G401 (cell line): ENCODE measurements around the gene CRTC2. TPM values are rescaled to one million over a fixed set of nuclear protein-coding genes. Genes with fewer than 3 reads are reported as not detected.
A peak's percentile ranks its signal among the peaks of the same experiment; 100 is the strongest.
"Not testable (repeated sequence)": the region's sequence is repeated elsewhere in the genome, so short reads cannot be mapped to it uniquely, and the experiment has no call there.

Experiments
- DNase-seq: peaks from one replicate; pipeline ENCODE4 v3.0.0-alpha.2; 2015; ENCODE audit warnings: low spot score
- in situ Hi-C: cut with HindIII; loops from 2 replicates; pipeline ENCODE4 v1.10.0; 2016; ENCODE audit warnings: low sequenced_read_pairs, mixed read lengths
- total RNA-seq: library from RNA; depleted of rRNA; stranded (reverse); fragments of >200 nt; shearing (Covaris generic); gene quantifications from 2 replicates; pipeline ENCODE4 v1.2.3, GENCODE V29; 2014; rRNA removed

Gene CRTC2, protein sequence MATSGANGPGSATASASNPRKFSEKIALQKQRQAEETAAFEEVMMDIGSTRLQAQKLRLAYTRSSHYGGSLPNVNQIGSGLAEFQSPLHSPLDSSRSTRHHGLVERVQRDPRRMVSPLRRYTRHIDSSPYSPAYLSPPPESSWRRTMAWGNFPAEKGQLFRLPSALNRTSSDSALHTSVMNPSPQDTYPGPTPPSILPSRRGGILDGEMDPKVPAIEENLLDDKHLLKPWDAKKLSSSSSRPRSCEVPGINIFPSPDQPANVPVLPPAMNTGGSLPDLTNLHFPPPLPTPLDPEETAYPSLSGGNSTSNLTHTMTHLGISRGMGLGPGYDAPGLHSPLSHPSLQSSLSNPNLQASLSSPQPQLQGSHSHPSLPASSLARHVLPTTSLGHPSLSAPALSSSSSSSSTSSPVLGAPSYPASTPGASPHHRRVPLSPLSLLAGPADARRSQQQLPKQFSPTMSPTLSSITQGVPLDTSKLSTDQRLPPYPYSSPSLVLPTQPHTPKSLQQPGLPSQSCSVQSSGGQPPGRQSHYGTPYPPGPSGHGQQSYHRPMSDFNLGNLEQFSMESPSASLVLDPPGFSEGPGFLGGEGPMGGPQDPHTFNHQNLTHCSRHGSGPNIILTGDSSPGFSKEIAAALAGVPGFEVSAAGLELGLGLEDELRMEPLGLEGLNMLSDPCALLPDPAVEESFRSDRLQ
- 3.6 and 7.2 TPM in 2 replicates for total RNA-seq

DNA sequence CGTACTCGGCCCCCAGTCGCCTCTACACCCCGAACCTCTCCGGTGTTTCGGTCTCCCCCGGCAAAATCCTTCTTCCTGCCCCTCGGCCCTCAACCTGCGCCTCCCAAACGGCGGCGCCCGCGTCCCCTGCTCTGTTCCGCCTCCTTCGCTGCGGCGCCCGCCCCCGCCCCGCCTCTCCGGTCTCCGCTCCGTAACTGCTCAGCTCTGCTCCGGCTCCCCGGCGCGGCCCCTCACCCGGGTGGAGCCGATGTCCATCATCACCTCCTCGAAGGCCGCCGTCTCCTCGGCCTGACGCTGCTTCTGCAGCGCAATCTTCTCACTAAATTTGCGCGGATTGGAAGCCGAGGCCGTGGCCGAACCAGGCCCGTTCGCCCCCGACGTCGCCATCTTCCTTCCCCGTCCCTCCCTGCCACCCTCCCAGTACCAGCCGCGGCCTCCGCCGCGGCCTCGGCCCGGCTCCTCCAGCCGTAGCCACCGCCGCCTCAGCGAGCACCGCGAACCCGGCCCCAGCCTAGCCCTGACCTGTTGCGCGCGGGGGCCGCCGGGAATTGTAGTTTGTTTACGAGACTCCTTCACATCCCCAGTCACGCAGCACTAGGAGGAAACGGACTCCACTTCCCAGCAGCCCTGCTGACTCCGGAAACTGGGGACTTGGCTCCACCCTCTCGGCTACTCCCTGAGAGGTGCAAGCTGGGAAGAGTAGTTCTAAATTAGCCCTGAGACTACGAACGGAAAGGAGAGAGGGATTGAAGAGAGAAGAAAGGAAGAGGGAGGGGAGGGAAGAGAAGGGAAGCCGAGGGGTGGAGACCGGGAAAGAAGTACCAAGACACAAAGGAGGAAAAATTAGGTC is at the start of gene CRTC2:
TSS of gene CRTC2 (minus strand) at position 502 of the 850 bp plus-strand sequence. CDS start at position 387, 115 bp downstream.
- peak; percentile 99 for DNase-seq

DNA sequence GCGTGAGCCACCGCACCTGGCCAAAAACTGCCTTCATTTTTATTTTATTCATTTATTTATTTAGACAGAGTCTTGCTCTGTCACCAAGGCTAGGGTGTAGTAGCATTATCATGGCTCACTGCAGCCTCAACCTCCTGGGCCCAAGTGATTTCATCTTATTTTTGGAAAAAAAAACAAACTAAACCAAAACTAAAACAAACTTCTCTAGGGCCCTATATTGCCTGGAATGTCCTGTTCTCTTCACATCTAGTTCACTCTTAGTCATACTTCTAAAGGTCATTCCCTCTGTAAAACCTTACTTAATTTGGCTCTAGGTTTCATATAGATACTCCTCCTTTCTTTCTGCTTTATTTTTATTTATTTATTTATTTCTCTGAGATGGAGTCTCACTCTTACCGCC is 47.7 kb upstream of the CRTC2 start:
- in situ Hi-C loops = no loop called here
- no peak for DNase-seq

More for the DNA sequence above, at the start of gene CRTC2:
- in situ Hi-C loops = no loop called here

DNA sequence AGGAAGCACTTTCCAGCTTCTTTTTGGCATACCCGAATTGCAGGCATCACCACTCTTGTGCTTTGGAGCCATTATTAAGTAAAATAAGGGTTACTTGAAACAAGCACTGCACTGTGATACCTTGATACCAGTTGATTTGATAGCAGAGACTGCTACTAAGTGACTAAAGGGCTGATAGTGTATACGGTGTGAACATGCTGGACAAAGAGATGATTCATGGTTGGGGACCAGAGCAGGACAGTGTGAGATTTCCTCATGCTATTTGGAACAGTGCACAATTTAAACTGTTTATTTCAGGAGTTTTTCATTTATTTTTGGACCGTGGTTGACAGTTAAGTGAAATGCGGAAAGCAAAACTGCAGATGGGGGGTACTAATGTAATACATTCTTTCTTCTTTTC is 42.0 kb upstream of the CRTC2 start:
- in situ Hi-C loops = no loop called here
- DNase-seq = no peak

DNA sequence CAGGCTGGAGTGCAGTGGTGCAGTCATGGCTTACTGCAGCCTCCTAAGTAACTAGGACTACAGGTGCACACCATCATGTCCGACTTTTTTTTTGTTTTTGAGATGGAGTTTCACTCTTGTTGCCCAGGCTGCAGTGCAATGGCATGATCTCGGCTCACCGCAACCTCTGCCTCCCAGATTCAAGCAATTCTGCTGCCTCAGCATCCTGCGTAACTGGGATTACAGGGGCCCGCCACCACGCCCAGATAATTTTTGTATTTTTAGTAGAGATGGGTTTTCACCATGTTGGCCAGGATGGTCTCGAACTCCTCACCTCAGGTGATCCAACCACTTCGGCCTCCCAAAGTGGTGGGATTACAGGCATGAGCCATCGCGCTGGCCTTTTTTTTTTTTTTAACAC is 38.5 kb upstream of the CRTC2 start:
- DNase-seq, in situ Hi-C loops: not testable (repeated sequence)

- no peak for DNase-seq
- in situ Hi-C loops = no loop called here
Observed at GRCh38 chr1:153995640-153996039, 37.2 kb upstream of the CRTC2 start.

GRCh38 chr1:153995202-153995601 is 36.8 kb upstream of the CRTC2 start:
- in situ Hi-C loops = no loop called here
- DNase-seq = no peak

- no peak for DNase-seq
- in situ Hi-C loops = no loop called here
Observed at GRCh38 chr1:153991806-153992205, 33.4 kb upstream of the CRTC2 start.

GRCh38 chr1:153991151-153991630 is 32.8 kb upstream of the CRTC2 start:
- DNase-seq = no peak
- in situ Hi-C loops = no loop called here

GRCh38 chr1:153990468-153991150 is 32.2 kb upstream of the CRTC2 start, which contains the start of gene RPS27:
TSS of gene RPS27 (plus strand) at chr1:153990762. CDS start at chr1:153990797, 35 bp downstream.
- in situ Hi-C loops = no loop called here
- peak; percentile 99 for DNase-seq

DNA sequence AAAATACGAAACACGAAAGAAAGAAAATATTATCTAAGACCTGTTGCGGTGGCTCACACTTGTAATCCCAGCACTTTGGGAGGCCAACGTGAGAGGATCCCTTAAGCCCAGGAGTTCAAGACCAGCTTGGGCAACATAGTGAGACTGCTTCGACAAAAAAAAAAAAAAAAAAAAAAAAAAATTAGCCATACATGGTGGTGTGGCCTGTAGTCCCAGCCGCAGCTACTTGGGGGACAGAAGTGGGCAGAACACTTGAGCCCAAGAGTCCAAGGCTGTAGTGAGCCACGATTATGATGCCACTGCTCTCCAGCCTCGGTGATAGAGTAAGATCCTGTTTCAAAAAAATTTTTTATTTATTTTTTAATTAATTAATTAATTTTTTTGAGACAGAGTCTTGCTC is 29.2 kb upstream of the CRTC2 start:
- DNase-seq = no peak
- in situ Hi-C loops = no loop called here

DNA sequence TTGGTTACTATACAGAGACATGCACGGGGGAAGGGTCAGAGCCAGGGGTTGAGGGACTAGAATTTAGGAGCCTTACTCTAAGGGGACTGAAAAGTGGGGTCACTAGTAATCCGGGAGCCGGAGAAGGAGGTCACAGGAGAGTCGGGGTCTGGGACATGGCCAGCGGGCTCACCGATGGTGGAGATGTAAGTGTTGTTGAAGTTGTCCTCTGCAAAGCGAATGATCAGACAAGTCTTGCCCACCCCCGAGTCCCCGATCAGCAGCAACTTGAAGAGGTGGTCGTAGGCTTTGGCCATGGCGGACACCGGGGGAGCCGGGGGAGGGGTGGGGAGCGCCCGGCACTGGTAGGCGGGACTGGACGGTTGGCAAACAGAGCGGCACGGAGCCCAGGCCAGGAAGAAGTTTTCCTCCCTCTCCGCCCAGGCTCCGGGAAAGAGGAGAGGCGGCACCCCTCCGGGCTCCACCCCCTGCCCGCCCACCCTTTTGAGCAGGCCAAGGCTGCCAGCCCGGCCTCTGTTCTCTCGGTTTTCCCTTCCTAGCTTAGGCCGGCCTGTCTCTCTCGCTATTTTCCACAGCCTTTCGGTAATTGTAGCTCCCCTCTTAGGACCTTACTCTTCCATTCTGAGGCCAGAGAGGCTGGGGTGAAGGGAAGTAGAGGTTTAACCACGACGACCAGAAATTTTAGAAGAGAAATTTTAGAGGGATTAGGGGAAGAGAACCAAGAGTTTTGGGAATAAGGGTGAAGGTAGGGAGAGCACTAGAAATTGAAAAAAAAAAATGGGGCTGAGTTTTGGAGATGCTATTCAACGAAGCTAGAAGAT is 27.7 kb upstream of the CRTC2 start, which contains the start of gene RAB13:
TSS of gene RAB13 (minus strand) at position 399 of the 821 bp plus-strand sequence. CDS start at position 296, 103 bp downstream.
- in situ Hi-C loops = no loop called here
- DNase-seq = peak; percentile 46

- in situ Hi-C loops = no loop called here
- no peak for DNase-seq
Observed at GRCh38 chr1:153985341-153985912, 27.0 kb upstream of the CRTC2 start.

DNA sequence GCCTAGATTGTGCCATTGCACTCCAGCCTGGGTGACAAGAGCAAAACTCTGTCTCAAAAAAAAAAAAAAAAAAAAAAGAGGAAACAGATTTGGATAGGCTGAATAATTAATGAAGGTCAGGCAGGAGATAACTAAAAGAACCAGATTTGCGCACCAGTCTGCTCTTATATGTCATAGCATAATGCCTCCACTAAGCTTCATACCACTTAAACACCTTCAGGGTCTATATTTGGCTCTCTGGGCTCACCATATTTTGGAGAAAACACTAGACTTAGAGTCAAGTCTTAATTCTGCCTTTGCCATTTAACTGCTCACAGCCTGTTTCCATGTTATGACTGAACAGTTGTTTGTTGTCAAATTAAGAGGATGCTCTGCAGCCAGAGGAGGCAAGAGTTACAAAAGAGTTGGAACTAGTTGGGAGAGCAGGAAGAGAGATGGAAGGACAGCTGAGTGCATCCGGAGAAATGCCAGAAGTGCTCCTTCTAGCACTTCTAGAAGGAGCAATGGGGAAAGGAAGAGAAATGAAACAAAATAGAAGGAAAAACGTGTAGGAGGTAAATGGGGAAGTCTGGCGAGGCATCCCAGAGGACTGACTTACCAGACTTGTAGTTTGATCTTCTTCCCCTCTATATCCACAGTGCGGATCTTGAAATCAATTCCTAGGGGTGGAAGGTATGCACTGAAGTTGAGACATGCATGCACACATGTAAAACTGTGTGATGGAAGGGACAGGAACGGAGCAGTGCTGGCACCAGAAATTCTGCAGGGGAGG is 25.9 kb upstream of the CRTC2 start:
- no peak for DNase-seq
- in situ Hi-C loops = no loop called here

DNA sequence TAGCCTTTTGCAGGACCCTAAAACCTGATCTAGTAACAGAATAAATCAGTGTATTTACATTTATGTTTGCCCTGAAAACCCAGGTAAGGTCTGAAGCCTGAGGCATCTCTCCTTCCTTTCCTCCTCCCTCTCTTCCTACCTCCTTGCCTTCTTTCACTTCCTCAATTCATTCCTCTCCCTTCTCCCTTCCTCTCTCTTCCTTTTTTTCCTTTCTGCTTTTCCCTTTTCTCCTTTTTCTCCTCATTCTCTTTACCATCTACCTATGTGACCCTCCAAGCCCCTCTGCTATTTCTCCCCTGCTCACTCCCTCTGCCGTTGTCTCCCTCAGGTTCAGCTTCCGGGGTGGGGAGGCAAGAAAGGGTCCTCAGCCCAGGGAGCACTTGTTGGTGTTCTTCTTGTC is 23.3 kb upstream of the CRTC2 start:
- in situ Hi-C loops = not testable (repeated sequence)

GRCh38 chr1:153979091-153979490 is 20.7 kb upstream of the CRTC2 start:
- in situ Hi-C loops, DNase-seq: not testable (repeated sequence)

More for the DNA sequence above, 23.3 kb upstream of the CRTC2 start:
- not testable (repeated sequence) for DNase-seq

DNA sequence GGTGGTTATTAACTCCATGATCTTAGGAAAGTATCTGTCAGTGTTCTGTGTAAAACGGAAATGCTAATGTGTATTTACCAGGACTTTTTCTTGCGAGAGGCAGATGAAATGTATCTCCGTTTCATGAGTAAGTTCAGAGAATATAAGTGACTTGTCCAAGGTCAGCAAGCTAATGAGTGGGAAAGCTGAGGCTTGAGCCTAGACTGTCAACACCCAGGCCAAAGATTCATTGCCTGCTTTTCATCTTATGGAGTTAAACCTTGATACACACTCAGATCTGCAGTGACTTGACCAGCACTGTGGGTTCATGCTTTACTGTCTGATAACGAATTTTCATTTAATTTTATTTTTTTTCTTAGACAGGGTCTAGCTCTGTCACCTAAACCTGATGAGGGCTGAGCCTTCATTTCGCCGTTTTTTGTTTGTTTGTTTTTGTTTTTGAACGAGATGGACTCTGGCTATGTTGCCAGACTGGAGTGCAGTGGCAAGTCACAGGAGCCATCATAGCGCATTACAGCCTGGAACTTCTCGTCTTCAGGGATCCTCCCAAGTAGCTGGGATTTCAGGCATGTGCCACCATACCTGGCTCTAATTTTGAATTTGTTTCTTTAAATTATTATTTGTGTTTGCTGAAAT is 20.0 kb upstream of the CRTC2 start:
- DNase-seq = no peak
- in situ Hi-C loops = no loop called here
